Upper lobe of right lung (tissue), 1 donor: ENCODE data around the gene ATF1. TPM values are rescaled to one million over a fixed set of nuclear protein-coding genes. Genes with fewer than 3 reads are reported as not detected.

Experiments used
- ATAC-seq: fragments of 200-7000 bp; cut with Tn5 transposase; one replicate; pipeline ENCODE4 v1.9.1; 2020; ENCODE audit warnings: mild to moderate bottlenecking, moderate library complexity
- DNase-seq: peaks from one replicate; pipeline ENCODE4 v3.0.0-alpha.2; 2020
- H3K27ac ChIP-seq: fragments of 200-600 bp; one replicate; pipeline ENCODE4 v1.8.0; 2022
- H3K27me3 ChIP-seq: fragments of 200-600 bp; one replicate; pipeline ENCODE4 v1.8.0; 2022; ENCODE audit warnings: mild to moderate bottlenecking
- H3K36me3 ChIP-seq: fragments of 200-600 bp; one replicate; pipeline ENCODE4 v1.8.0; 2022
- H3K4me1 ChIP-seq: fragments of 200-600 bp; one replicate; pipeline ENCODE4 v1.8.0; 2022
- H3K4me3 ChIP-seq: fragments of 200-600 bp; one replicate; pipeline ENCODE4 v1.8.0; 2022; ENCODE audit warnings: mild to moderate bottlenecking
- H3K9me3 ChIP-seq: fragments of 200-600 bp; one replicate; pipeline ENCODE4 v1.8.0; 2022
- intact Hi-C: fragments of 100-400 bp; cut with DNase I; formaldehyde crosslinking; loops from one replicate; pipeline ENCODE4 v1.11.0; 2022
- total RNA-seq: library from RNA; stranded (reverse); fragmentation: NEBNext Ultra II Directional; extraction: Animal tissue kit (Norgen Biotek cat#: 25700); gene quantifications from one replicate; pipeline ENCODE4 v1.2.1, GENCODE V29; 2021
- TF ChIP-seq, protein P1 (sequence below): fragments of 200-600 bp; IDR thresholded peaks from one replicate; pipeline ENCODE4 v1.8.0; 2022; ENCODE audit warnings: antibody characterized with exemption
- donor health status: DM: no; HTN: yes; CAD: no; lungs with severe emphysema.

The ATF1 gene
- total RNA-seq, 1 donor from 2014 or later: 36.8 TPM

DNA sequence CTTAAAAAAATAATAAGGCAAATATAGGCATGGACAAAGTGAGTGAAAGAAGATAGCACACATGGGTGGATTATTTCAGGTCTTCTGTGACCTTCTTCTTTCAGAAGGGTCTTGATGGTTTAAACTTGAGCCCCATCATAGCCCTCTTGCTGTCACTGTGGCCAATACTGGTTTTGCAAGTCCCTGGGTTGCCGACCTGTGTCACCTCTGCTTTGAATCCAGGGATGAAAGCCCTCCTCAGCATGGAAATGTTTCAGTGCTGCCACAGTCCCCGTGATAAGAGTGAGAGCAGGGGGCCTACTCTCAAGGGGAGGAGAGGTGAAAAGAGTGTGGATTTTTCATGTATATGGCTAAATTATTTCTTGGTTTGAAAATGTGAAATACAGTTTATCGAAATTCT lies 30.2 kb upstream of the ATF1 start:
- H3K4me3 ChIP-seq: no peak overlapping the region
- TF ChIP-seq, protein P1, sequence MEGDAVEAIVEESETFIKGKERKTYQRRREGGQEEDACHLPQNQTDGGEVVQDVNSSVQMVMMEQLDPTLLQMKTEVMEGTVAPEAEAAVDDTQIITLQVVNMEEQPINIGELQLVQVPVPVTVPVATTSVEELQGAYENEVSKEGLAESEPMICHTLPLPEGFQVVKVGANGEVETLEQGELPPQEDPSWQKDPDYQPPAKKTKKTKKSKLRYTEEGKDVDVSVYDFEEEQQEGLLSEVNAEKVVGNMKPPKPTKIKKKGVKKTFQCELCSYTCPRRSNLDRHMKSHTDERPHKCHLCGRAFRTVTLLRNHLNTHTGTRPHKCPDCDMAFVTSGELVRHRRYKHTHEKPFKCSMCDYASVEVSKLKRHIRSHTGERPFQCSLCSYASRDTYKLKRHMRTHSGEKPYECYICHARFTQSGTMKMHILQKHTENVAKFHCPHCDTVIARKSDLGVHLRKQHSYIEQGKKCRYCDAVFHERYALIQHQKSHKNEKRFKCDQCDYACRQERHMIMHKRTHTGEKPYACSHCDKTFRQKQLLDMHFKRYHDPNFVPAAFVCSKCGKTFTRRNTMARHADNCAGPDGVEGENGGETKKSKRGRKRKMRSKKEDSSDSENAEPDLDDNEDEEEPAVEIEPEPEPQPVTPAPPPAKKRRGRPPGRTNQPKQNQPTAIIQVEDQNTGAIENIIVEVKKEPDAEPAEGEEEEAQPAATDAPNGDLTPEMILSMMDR: no peak
- no peaks in the 10 kb centered on the region for H3K9me3 ChIP-seq
- no peak for DNase-seq
- no peaks in the 10 kb centered on the region for H3K4me1 ChIP-seq
- no peaks in the 10 kb centered on the region for H3K27me3 ChIP-seq
- no peak overlapping the region for H3K27ac ChIP-seq
- H3K36me3 ChIP-seq: peaks cover 100% of the 10 kb centered on the region
- intact Hi-C loops: no loop called here
- ATAC-seq: no peak

DNA sequence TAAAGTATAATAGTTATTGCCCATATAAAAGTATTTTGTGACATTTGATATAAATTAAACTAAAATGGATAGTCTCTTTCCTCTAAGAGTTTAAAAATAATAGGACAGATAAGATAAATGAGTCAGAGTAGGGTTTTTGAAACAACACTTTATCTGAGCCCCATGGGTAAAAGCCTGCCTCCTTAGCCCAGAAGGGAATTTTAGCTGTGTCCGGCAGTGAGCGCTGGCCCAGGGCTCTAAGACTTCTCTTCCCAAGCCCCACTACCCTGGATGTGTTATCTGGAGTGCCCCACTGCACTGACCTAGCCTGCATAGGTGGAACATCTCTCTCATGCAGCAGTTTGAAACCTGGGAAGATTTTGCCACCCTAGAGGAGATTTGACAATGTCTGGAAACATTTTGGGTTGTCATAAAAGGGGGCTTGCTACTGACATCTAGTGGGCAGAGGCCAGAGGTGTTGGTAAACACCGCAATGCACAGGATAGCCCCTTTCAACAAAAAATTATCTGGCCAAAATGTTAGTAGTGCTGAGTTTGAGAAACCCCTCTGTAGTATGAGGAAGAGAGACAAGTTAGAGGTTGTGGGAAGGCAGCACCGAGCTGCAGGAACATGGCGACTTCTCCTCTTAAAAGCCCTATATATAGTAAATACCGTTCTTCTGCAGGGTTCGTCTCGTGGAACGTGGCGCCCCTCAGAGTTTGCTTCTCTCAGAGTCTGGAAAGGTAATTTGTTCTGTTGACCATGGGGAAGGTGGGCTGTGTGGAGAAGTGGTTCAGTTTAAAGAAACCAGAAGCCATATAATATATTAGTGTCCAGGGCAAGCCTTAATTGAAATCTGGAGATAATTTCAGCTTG lies 29.3 kb upstream of the ATF1 start:
- intact Hi-C loops: no loop called here
- no peak overlapping the region for H3K27ac ChIP-seq
- no peak overlapping the region for H3K4me3 ChIP-seq
- no peaks in the 10 kb centered on the region for H3K4me1 ChIP-seq
- ATAC-seq (peak; percentile 54), DNase-seq (no peak)
- no peaks in the 10 kb centered on the region for H3K9me3 ChIP-seq
- TF ChIP-seq, protein P1: peak; percentile 40
- peaks cover 100% of the 10 kb centered on the region for H3K36me3 ChIP-seq
- H3K27me3 ChIP-seq: no peaks in the 10 kb centered on the region

DNA sequence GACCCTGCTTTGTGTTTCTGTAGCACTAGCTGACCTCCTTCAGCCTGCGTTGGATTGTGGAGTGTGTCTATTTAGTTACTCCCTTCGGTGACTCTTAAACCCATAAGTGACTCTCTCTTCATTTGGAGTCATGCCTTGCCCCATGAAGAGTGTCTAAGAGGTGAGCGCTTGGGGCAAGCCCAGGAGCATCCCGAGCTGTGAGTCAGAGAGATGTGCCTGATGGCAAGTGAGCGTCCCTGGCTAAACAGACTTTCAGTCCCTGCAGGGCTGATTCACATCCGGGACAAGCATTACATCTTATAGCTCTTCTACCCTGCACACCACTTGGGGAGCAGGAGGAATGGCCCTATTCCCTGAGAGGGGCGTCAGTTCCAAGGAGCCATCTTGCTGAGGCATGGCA lies 24.3 kb upstream of the ATF1 start:
- H3K4me1 ChIP-seq: no peaks in the 10 kb centered on the region
- no peaks in the 10 kb centered on the region for H3K27me3 ChIP-seq
- DNase-seq (no peak), ATAC-seq (no peak)
- no peak overlapping the region for H3K27ac ChIP-seq
- no peaks in the 10 kb centered on the region for H3K9me3 ChIP-seq
- H3K36me3 ChIP-seq: peaks cover 100% of the 10 kb centered on the region
- TF ChIP-seq, protein P1: no peak
- intact Hi-C loops: no loop called here
- H3K4me3 ChIP-seq: no peak overlapping the region

DNA sequence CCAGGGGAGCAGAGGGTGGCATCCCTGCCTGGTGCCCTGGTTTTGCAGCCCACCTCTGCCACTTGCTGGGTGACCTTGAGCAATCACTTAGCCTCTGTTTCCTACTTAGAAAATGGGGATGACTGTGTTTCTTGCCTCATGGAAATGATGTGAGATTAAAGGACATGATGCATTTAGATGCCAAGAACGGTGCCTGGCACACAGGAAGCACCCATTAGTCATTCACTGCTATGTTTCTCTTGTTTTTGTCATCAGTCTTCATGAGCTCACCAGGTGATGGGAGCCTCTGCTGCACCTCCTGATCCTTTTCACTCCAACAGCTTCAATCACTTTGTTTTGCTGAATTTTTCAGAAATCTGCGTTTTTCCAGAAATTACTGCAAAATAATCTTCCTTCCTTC lies 23.6 kb upstream of the ATF1 start:
- ATAC-seq (no peak), DNase-seq (no peak)
- Histone ChIP-seq H3K9me3 (no peaks in the 10 kb centered on the region), H3K4me3 (no peak overlapping the region), H3K36me3 (peaks cover 100% of the 10 kb centered on the region), H3K27ac (no peak overlapping the region), H3K27me3 (no peaks in the 10 kb centered on the region), H3K4me1 (no peaks in the 10 kb centered on the region)
- TF ChIP-seq, protein P1: no peak
- intact Hi-C loops: no loop called here

DNA sequence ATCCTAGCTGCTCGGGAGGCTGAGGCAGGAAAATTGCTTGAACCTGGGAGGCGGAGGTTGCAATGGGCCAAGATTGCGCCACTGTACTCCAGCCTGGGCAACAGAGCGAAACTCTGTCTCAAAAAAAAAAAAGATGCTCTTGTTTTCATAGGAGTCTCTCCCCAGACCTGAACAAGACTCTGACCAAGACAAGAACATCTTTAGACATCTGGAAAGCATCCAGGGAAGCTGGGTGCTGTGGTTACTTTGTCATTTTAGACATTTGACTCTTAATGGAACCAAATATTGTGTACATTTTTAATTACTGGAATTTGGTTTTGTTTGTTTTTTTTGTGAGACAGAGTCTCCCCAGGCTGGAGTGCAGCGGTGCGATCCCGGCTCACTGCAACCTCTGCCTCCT lies 21.1 kb upstream of the ATF1 start:
- Histone ChIP-seq H3K27ac (no peak overlapping the region), H3K4me3 (no peak overlapping the region), H3K27me3 (no peaks in the 10 kb centered on the region), H3K36me3 (peaks cover 100% of the 10 kb centered on the region), H3K9me3 (no peaks in the 10 kb centered on the region), H3K4me1 (no peaks in the 10 kb centered on the region)
- DNase-seq (no peak), ATAC-seq (no peak)
- intact Hi-C loops: no loop called here
- TF ChIP-seq, protein P1: no peak
